HG03442 (cell line): Measurements from ENCODE around the gene IL17C.

Experiments
- ATAC-seq: cut with Tn5 transposase; IDR thresholded peaks from one replicate; pipeline ENCODE4 v1.9.1; 2021; ENCODE audit warnings: mild to moderate bottlenecking, moderate library complexity; ENCODE audit not compliant: unreplicated experiment

IL17C gene

DNA sequence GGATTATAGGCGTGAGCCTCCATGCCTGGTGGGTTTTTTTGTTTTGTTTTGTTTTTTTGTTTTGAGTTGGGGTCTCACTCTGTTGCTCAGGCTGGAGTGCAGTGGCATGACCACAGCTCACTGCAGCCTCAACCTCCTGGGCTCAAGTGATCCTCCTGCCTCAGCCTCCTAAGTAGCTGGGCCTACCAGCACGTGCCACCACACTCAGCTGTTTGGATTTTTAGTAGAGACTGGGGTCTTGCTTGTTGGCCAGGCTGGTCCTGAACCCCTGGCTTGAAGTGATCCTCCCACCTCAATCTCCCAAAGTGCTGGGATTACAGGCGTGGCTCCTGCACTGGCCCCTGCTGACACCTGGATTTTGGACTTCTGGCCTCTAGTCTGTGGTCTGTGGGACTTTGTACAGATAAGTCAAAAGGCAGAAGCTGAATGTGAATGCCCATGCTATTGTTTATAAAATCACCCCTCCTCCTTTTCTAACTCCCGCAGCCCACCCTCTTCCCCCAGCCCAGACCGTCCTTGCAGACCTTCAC is 42.2 kb downstream of the IL17C start:
- ATAC-seq, result no peak

DNA sequence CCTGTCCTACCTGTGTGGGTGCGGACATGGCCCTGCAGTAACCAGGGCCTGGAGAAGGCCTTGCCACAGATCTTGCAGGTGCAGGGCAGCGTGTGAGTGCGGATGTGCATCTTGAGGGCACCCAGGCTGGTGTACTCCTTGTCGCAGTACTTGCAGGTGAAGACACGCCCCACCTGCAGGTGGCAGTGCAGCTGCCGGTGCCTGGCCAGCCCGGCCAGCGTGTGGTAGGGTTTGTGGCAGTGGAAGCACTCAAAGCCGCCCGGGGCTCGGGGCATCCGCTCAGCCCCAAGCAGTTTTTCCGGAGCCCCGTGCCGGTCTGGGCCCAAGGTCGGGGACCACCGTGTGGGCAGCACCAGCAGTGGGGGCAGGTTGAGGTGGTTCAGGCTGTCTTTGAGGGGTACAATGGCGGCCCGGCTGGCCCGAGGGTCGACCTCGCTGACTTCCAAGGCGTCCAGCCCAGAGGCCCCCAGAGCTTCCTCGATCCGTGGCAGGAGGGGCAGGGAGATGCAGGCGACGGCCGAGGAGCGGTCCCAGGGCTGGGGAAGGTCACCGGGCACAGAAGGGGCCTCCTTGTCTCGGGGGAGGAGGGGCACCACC is 42.8 kb downstream of the IL17C start:
- no peak for ATAC-seq

DNA sequence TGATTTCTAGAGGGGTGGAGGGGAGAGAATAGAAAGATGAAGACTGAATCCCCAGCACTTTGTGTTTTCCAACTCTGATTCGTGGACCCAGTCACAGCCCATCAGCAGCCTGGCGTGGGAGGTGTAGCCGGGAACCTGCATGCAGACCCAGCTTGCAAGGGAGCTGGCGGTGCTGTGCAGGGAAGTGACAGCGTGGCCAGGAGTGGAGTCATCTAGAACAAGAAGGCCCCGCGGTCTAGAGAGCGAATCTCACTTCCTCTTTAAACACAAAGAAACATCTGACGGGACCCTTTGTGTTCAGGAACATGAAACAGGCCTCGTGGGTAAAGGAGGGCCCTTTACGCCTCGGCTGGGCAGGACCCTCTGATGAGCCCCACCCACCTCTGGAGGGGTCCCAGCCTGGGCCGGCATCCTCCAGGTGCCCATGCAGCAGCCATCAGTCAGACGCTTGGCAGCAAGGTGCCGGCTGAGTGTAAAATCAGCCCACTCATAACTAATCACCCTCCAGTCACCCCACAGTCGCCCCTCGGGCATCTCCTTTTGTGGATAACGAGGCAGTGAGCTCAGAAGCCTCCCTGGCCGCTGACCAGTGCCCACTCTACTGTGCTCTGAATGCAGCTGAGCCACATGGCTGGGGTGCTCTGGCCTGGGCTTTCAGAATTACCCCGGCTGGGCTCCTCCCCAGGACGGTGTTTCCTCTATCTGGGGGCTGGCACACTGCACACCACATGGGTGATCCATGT is 43.5 kb downstream of the IL17C start:
- ATAC-seq, result peak; percentile 46

DNA sequence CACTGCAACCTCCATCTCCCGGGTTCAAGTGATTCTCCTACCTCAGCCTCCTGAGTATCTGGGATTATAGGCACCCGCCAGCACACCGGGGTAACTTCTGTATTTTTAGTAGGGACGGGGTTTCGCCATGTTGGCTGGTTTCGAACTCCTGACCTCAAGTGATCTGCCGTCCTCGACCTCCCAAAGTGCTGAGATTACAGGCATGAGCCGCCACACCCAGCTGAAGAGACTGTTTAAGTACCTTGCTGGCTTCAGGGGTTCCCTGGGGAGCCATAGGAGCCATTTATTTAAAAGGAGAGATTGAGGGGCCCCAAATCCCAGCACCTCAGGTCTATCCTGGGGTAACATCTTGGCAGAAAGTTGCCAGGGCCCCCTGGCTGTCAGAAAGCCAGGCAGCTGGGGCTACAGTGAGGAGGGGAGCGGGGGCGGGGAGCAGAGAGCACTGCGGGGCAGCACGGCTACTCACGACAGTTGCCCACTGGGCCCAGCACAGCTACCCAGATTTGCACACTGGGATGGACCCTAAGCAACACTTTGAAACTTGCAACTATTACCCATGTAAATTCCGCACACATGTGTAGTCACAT is 46.3 kb downstream of the IL17C start:
- no peak for ATAC-seq

DNA sequence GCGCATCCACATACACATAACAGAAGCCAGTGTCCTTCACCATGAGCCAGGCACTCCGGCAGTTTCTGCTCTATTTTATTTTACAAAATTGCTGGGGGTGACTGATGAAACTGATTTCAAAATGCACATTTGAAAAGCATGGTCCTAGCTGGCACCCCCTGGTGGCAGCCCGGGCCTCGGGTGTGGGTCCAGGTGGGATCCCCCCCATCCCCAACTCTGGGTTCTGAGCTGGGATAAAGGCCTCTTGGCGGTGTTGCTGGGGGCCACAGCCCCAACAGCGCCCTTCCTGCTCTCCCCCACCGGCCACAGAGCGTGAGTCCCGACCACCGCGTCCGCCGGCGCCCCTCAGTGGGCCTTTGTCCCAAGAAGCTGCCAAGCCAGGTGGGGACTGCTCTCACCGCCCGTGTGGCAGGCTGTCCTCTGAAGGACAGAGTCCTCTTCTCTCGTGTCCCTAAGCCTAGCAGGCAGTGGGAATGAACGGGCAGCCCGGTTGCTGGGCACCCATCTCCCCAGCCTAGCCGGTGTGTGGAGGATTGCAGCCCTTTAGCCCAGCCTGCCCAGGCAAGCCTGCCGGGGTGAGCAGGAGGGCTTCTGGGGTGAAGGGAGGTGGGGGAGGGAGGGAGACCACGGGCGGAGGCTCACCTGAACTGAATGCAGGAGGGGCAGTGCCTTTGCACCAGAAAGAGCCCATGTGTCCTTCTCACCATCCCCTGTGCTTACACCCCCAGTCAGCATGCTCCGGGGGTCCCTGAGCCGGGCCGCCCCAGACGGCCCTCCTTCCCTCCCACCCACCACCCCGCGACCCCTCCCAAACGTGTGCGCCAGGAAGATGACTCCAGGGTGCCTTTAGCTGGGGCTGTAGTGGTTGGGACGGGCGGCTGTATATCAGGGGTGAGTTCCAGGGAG is 47.0 kb downstream of the IL17C start:
- no peak for ATAC-seq

DNA sequence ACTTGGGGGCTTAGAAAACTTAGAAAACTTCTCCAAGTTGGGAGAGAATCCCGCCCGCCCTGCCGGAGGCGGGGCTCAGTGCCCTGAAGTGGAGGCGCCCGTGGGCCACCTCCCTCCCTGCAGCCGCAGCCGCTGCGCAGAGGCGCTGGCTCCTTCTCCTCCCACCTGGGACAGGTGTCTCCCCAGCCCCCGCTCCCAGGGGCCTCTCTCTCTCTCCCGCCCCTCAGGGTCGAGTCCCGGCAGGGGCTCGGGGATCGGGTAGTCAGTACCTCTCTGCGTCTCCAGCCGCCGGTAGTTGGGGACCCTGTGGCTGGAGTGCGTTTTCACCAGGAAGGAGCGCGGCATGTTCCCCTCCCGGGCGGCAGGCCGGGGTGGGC is 47.7 kb downstream of the IL17C start:
- peak; percentile 20 for ATAC-seq

DNA sequence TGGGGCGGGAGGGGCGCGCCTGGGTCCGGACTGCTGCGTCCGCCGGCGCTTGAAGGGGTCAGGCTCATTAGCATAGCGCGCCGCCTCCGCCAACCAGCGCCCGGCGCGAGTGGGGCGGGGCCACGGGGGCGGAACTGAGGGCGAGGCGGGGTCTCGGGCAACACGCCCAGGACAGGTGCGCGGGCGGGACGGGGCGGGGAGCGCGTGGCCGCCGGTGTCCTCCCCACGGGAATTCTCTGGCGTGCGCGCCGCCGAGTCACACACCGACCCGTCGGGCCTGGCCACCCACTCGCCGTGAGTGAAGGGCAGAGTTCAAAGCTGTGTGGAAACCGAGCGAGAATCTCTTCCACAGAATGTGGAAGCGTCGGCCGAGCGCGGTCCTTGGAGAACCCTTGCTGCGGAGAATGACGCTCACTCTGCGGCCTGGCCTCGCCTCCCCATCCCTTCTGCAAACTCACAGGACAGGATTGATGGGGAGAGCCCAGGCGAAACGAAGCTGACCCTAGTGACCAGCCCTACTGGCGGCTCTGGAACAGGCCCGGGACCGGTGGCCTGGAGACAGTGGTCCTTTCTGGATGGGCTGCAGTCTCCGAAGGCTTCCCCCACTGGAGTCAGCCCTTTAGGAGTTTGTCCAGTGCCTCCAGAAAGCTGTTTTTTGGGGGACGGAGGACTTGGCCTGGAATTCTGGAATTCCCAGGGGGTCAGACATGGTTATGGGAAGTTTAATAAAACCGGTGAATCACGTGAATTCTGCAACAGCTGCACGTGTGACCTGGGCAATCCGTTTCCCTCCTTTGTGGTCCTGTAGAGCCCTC is 48.3 kb downstream of the IL17C start, which contains the start of gene SNAI3:
Gene SNAI3 (minus strand): TSS at position 69 of the 815 bp plus-strand sequence. CDS start 101 bp downstream, outside the sequence.
- ATAC-seq, result peak; percentile 59

DNA sequence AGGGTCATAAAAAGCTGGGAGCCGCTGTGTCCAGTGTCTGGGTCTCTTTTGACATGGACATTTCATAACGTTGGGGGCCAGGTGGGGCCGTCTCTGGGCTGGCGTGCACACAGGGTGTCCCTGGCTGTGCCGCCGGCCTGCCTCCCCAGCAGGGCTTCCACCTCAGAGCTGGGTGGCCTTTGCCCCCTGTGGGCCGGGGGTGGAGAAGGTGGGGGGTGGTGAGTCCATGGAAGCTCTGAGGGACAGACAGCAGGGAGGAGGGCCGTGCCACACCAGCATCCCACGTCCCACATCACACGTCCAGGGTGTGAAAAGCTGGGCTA is 48.8 kb downstream of the IL17C start:
- ATAC-seq, result no peak

DNA sequence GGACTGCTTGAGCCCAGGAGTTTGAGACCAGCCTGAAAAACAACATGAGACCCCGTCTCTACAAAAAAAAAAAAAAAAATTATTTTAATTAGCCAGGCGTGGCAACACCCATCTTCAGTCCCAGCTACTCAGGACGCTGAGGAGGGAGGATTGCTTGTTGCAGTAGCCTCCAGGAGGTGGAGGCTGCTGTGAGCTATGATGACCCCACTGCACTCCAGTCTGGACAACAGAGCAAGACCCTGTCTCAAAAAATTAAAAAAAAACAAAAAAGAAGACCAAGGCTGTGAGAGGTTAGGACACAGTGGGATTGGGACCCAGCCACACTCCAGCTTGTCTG is 49.3 kb downstream of the IL17C start:
- ATAC-seq, result no peak

DNA sequence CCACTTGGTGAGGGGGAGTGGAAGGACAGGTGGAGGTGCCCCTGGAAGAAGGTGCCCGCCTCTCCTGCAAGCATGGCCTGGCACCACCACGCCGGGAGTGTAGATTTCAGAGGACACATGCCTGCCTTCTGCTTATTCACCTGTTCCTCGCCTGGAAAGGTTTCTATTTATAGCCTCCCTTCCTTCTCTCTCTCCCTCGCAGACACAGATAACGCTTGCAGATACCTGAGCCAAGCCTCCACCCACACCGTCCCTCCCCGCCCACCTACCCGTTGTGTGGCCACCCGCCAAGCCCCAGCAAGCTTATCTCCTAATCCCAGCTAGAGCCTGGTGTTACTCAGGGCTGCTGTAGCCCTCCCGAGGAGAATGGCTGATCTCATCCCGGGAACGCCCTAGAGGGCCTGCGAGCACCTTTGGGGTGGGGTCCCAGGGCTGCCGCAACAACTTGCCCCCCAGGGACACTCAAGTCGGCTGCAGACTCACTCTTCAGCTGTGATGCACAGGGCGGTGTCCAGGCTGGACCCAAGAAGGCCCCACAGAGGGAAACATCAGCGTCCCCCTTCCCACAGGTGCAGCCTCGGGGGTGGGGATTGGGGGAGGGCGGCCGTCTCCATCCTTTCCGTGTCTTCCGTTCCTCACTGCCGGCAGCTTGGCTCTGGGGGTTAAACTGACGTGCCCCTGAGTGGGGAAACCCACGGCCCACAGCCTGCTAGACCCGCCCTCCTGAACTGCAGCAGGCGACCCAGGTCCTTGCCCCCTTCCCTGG is 49.8 kb downstream of the IL17C start:
- no peak for ATAC-seq
